ENCODE measurements around the gene SDF2.

SDF2 gene

GRCh38 chr17:28623696-28624095 lies 38.0 kb downstream of the SDF2 start:
- H3K9me2 ChIP-seq (replicated peaks; ENCODE audit: low read depth, low read length) = no peaks in the 10 kb centered on the region
- H4K20me1 ChIP-seq (ENCODE audit: insufficient read depth, low read length, poor library complexity, severe bottlenecking) = no peaks in the 10 kb centered on the region

GRCh38 chr17:28622186-28622585 lies 39.5 kb downstream of the SDF2 start:
- Histone ChIP-seq H3K4me1 (ENCODE audit: insufficient read depth, low read length, poor library complexity, severe bottlenecking) (no peaks in the 10 kb centered on the region), H4K20me1 (ENCODE audit: insufficient read depth, low read length, poor library complexity, severe bottlenecking) (no peaks in the 10 kb centered on the region), H3K27me3 (ENCODE audit: insufficient read depth, low read length, poor library complexity, severe bottlenecking) (no peaks in the 10 kb centered on the region), H2AFZ (ENCODE audit: low read length) (no peak overlapping the region), H3K9me2 (replicated peaks; ENCODE audit: low read depth, low read length) (no peaks in the 10 kb centered on the region), H3K79me2 (ENCODE audit: insufficient read depth, low read length) (no peaks in the 10 kb centered on the region), H3K9ac (ENCODE audit: low read depth, low read length, poor library complexity, severe bottlenecking) (no peak overlapping the region), H3K4me3 (ENCODE audit: low read length, poor library complexity, severe bottlenecking) (no peak overlapping the region), H3F3A (ENCODE audit: low read depth) (no peaks in the 10 kb centered on the region), H3K9me3 (ENCODE audit: insufficient read depth, low read depth, low read length) (no peaks in the 10 kb centered on the region), H3K36me3 (ENCODE audit: insufficient read depth, low read length) (peaks cover 72% of the 10 kb centered on the region), H3K4me2 (ENCODE audit: low read depth, low read length, poor library complexity, severe bottlenecking) (no peak overlapping the region)
- TF ChIP-seq CTCF (conservative IDR thresholded peaks at IDR 0.05; ENCODE audit: low read length) (no peak), EZH2phosphoT487 (IDR thresholded peaks at IDR 0.05; ENCODE audit: borderline replicate concordance) (no peak)

More at GRCh38 chr17:28623696-28624095, 38.0 kb downstream of the SDF2 start:
- Histone ChIP-seq H3K9me3 (ENCODE audit: insufficient read depth, low read depth, low read length) (no peaks in the 10 kb centered on the region), H2AFZ (ENCODE audit: low read length) (no peak overlapping the region), H3K4me3 (ENCODE audit: low read length, poor library complexity, severe bottlenecking) (no peak overlapping the region), H3K9ac (ENCODE audit: low read depth, low read length, poor library complexity, severe bottlenecking) (no peak overlapping the region), H3F3A (ENCODE audit: low read depth) (no peaks in the 10 kb centered on the region), H3K36me3 (ENCODE audit: insufficient read depth, low read length) (peaks cover 71% of the 10 kb centered on the region), H3K4me1 (ENCODE audit: insufficient read depth, low read length, poor library complexity, severe bottlenecking) (no peaks in the 10 kb centered on the region), H3K4me2 (ENCODE audit: low read depth, low read length, poor library complexity, severe bottlenecking) (no peak overlapping the region), H3K79me2 (ENCODE audit: insufficient read depth, low read length) (no peaks in the 10 kb centered on the region), H3K27me3 (ENCODE audit: insufficient read depth, low read length, poor library complexity, severe bottlenecking) (no peaks in the 10 kb centered on the region)
- no peak for TF ChIP-seq CTCF (conservative IDR thresholded peaks at IDR 0.05; ENCODE audit: low read length)
- TF ChIP-seq EZH2phosphoT487 (IDR thresholded peaks at IDR 0.05; ENCODE audit: borderline replicate concordance) = no peak

GRCh38 chr17:28620010-28620409 lies 41.7 kb downstream of the SDF2 start:
- Histone ChIP-seq H2AFZ (ENCODE audit: low read length) (no peak overlapping the region), H3K36me3 (ENCODE audit: insufficient read depth, low read length) (peaks cover 88% of the 10 kb centered on the region), H3K4me2 (ENCODE audit: low read depth, low read length, poor library complexity, severe bottlenecking) (no peak overlapping the region), H4K20me1 (ENCODE audit: insufficient read depth, low read length, poor library complexity, severe bottlenecking) (no peaks in the 10 kb centered on the region), H3K27me3 (ENCODE audit: insufficient read depth, low read length, poor library complexity, severe bottlenecking) (no peaks in the 10 kb centered on the region), H3K79me2 (ENCODE audit: insufficient read depth, low read length) (no peaks in the 10 kb centered on the region), H3K9me3 (ENCODE audit: insufficient read depth, low read depth, low read length) (no peaks in the 10 kb centered on the region), H3K9ac (ENCODE audit: low read depth, low read length, poor library complexity, severe bottlenecking) (no peak overlapping the region), H3K4me3 (ENCODE audit: low read length, poor library complexity, severe bottlenecking) (no peak overlapping the region), H3K4me1 (ENCODE audit: insufficient read depth, low read length, poor library complexity, severe bottlenecking) (no peaks in the 10 kb centered on the region), H3K9me2 (replicated peaks; ENCODE audit: low read depth, low read length) (no peaks in the 10 kb centered on the region), H3F3A (ENCODE audit: low read depth) (no peaks in the 10 kb centered on the region)
- TF ChIP-seq EZH2phosphoT487 (IDR thresholded peaks at IDR 0.05; ENCODE audit: borderline replicate concordance) (no peak), CTCF (conservative IDR thresholded peaks at IDR 0.05; ENCODE audit: low read length) (no peak)

All from Loucy (cell line).